ENCODE measurements around the gene KRT5.

- no peak for TF ChIP-seq CTCF (IDR thresholded peaks at IDR 0.05)
- no peak for TF ChIP-seq POLR2AphosphoS5 (IDR thresholded peaks at IDR 0.05)
Observed at GRCh38 chr12:52525661-52526499, 5.7 kb upstream of the KRT5 start.

All from prostate gland (tissue), 2 donors.